GM19467 (cell line): Measurements from ENCODE around the gene COL4A1.
"Not testable (repeated sequence)": the region's sequence is repeated elsewhere in the genome, so short reads cannot be mapped to it uniquely, and the experiment has no call there.

Experiments
- ATAC-seq: cut with Tn5 transposase; IDR thresholded peaks from one replicate; pipeline ENCODE4 v1.9.1; 2021; ENCODE audit warnings: mild to moderate bottlenecking, moderate library complexity; ENCODE audit not compliant: unreplicated experiment

Gene COL4A1

GRCh38 chr13:110123041-110123809 lies 183.7 kb downstream of the COL4A1 start:
- no peak for ATAC-seq

- ATAC-seq, result no peak
Observed at GRCh38 chr13:110121422-110122083, 185.4 kb downstream of the COL4A1 start.

- ATAC-seq, result no peak
Observed at GRCh38 chr13:110119935-110120905, 186.7 kb downstream of the COL4A1 start.

GRCh38 chr13:110118106-110118505 lies 188.9 kb downstream of the COL4A1 start:
- no peak for ATAC-seq

- ATAC-seq, result peak; percentile 90
Observed at GRCh38 chr13:110116072-110116487, 190.9 kb downstream of the COL4A1 start.

GRCh38 chr13:110115591-110115990 lies 191.4 kb downstream of the COL4A1 start:
- ATAC-seq, result no peak

- no peak for ATAC-seq
Observed at GRCh38 chr13:110114316-110114715, 192.6 kb downstream of the COL4A1 start.

GRCh38 chr13:110113284-110113764 lies 193.6 kb downstream of the COL4A1 start:
- ATAC-seq, result no peak

GRCh38 chr13:110112379-110112778 lies 194.6 kb downstream of the COL4A1 start:
- ATAC-seq, result not testable (repeated sequence)

GRCh38 chr13:110110783-110111182 lies 196.2 kb downstream of the COL4A1 start:
- no peak for ATAC-seq

GRCh38 chr13:110109910-110110309 lies 197.0 kb downstream of the COL4A1 start:
- no peak for ATAC-seq

- no peak for ATAC-seq
Observed at GRCh38 chr13:110109140-110109783, 197.7 kb downstream of the COL4A1 start.

GRCh38 chr13:110108348-110109139 lies 198.4 kb downstream of the COL4A1 start:
- ATAC-seq, result no peak

- ATAC-seq, result no peak
Observed at GRCh38 chr13:110107568-110108347, 199.2 kb downstream of the COL4A1 start.

- ATAC-seq, result no peak
Observed at GRCh38 chr13:110106726-110107125, 200.2 kb downstream of the COL4A1 start.

GRCh38 chr13:110105136-110105535 lies 201.8 kb downstream of the COL4A1 start:
- no peak for ATAC-seq

- ATAC-seq, result no peak
Observed at GRCh38 chr13:110103534-110103933, 203.4 kb downstream of the COL4A1 start.

GRCh38 chr13:110103026-110103425 lies 203.9 kb downstream of the COL4A1 start:
- ATAC-seq, result no peak

- ATAC-seq, result no peak
Observed at GRCh38 chr13:110102053-110102452, 204.9 kb downstream of the COL4A1 start.
